H1 (cell line): ENCODE results near the gene MEIS2. TPM values are rescaled to one million over a fixed set of nuclear protein-coding genes. Genes with fewer than 3 reads are reported as not detected.

Source experiments
- CTCF ChIA-PET: fragments of 300-600 bp; sonication (Branson Sonifier 250); formaldehyde crosslinking; loops from one replicate; lab custom pipeline; 2021; ENCODE audit not compliant: partially characterized antibody; lab: Charles Lee
- POLR2A ChIA-PET: fragments of 300-600 bp; sonication (Branson Sonifier 250); formaldehyde crosslinking; loops from one replicate; lab custom pipeline; 2021; ENCODE audit warnings: inconsistent platforms; ENCODE audit not compliant: partially characterized antibody; lab: Charles Lee
- DNase-seq, 2 experiments: peaks; one replicate each; pipeline versions ENCODE4 v3.0.0 to v3.0.0-alpha.2; 2010 to 2022; ENCODE audit warnings: low spot score in 2 of 2, low read depth in 1 of 2, mixed read lengths in 1 of 2
- FAIRE-seq: peaks from 2 replicates; lab custom pipeline; 2011; peaks lifted over from hg19 to GRCh38; lab: Jason Lieb, UNC
- H2AFZ ChIP-seq: 2 replicates; pipeline ENCODE4 v1.8.1; 2012; ENCODE audit warnings: low read length, inconsistent platforms
- H2AK5ac ChIP-seq: 2 replicates; pipeline ENCODE4 v1.6.1; 2013; ENCODE audit warnings: low read depth, low read length
- H2BK120ac ChIP-seq: replicated peaks from 2 replicates; pipeline ENCODE3; 2013; ENCODE audit warnings: low read depth, low read length, inconsistent platforms
- H2BK12ac ChIP-seq: 2 replicates; pipeline ENCODE4 v1.6.1; 2013; ENCODE audit warnings: low read depth, low read length
- H2BK15ac ChIP-seq: 2 replicates; pipeline ENCODE4 v1.6.1; 2013; ENCODE audit warnings: low read length
- H2BK20ac ChIP-seq: 2 replicates; pipeline ENCODE4 v1.6.1; 2013; ENCODE audit warnings: low read length
- H2BK5ac ChIP-seq: 2 replicates; pipeline ENCODE4 v1.6.1; 2013; ENCODE audit warnings: low read depth, low read length
- H3K14ac ChIP-seq: 2 replicates; pipeline ENCODE4 v1.6.1; 2013; ENCODE audit warnings: inconsistent platforms; ENCODE audit not compliant: insufficient read length
- H3K18ac ChIP-seq: 2 replicates; pipeline ENCODE4 v1.6.1; 2013; ENCODE audit warnings: low read length; ENCODE audit errors: extremely low read depth
- H3K23ac ChIP-seq: 2 replicates; pipeline ENCODE4 v1.6.1; 2013; ENCODE audit warnings: inconsistent platforms; ENCODE audit not compliant: insufficient read length
- H3K23me2 ChIP-seq: 2 replicates; pipeline ENCODE4 v1.6.1; 2013; ENCODE audit warnings: low read depth, low read length
- H3K27ac ChIP-seq: 2 replicates; pipeline ENCODE4 v1.6.1; 2011; ENCODE audit warnings: low read depth, low read length, inconsistent platforms
- H3K27me3 ChIP-seq, 4 experiments: replicated peaks in 1 of 4; 1 replicate in 1 of 4; 2 replicates in 3 of 4; pipeline versions ENCODE4 v1.6.1 to v1.8.1; 2011 to 2013; ENCODE audit warnings: low read length in 3 of 4, mild to moderate bottlenecking in 3 of 4, inconsistent platforms in 2 of 4, mixed read lengths in 2 of 4, moderate library complexity in 1 of 4; ENCODE audit not compliant: control insufficient read depth in 3 of 4, insufficient read depth in 3 of 4; ENCODE audit errors: extremely low read depth in 1 of 4
- H3K36me3 ChIP-seq, 4 experiments: 2 replicates each; pipeline versions ENCODE4 v1.6.1 to v1.8.1; 2011 to 2013; ENCODE audit warnings: mild to moderate bottlenecking in 4 of 4, low read length in 3 of 4, moderate library complexity in 2 of 4, control low read depth in 1 of 4, inconsistent platforms in 1 of 4; ENCODE audit not compliant: insufficient read depth in 4 of 4, control insufficient read depth in 2 of 4
- H3K4ac ChIP-seq: replicated peaks from 2 replicates; pipeline ENCODE3; 2013; ENCODE audit warnings: low read length, low read depth, mixed read lengths, inconsistent platforms; ENCODE audit not compliant: insufficient read length
- H3K4me1 ChIP-seq, 4 experiments: replicated peaks in 1 of 4; 1 replicate in 1 of 4; 2 replicates in 3 of 4; pipeline versions ENCODE4 v1.6.1 to v1.8.1; 2011 to 2013; ENCODE audit warnings: low read length in 3 of 4, inconsistent platforms in 2 of 4, mixed read lengths in 1 of 4; ENCODE audit not compliant: insufficient read depth in 4 of 4, control insufficient read depth in 3 of 4
- H3K4me2 ChIP-seq, 2 experiments: 2 replicates each; pipeline versions ENCODE4 v1.6.1 to v1.8.1; 2011 to 2013; ENCODE audit warnings: low read depth in 2 of 2, low read length in 2 of 2, control low read depth in 1 of 2, inconsistent platforms in 1 of 2, mild to moderate bottlenecking in 1 of 2; ENCODE audit not compliant: insufficient read depth in 1 of 2
- H3K4me3 ChIP-seq, 4 experiments: fragments of 200-600, 300-600 bp in 1 of 4; sonication (generic), shearing (Covaris generic), sonication (Bioruptor Twin) in 1 of 4; 2 replicates each; pipeline versions ENCODE4 v1.5.1 to v1.8.1; 2011 to 2016; ENCODE audit warnings: low read length in 4 of 4, low read depth in 3 of 4, control low read depth in 2 of 4, inconsistent platforms in 2 of 4, mild to moderate bottlenecking in 2 of 4, mixed read lengths in 1 of 4, moderate library complexity in 1 of 4; ENCODE audit not compliant: insufficient read depth in 2 of 4; ENCODE audit errors: extremely low read depth in 1 of 4
- H3K56ac ChIP-seq: replicated peaks from 2 replicates; pipeline ENCODE3; 2013; ENCODE audit warnings: low read depth, mild to moderate bottlenecking, mixed read lengths, low read length, inconsistent platforms; ENCODE audit not compliant: insufficient read length
- H3K79me1 ChIP-seq: 2 replicates; pipeline ENCODE4 v1.6.1; 2013; ENCODE audit warnings: low read depth, low read length, control low read depth
- H3K79me2 ChIP-seq, 2 experiments: 2 replicates each; pipeline versions ENCODE4 v1.6.1 to v1.8.1; 2012 to 2013; ENCODE audit warnings: low read length in 2 of 2, mild to moderate bottlenecking in 2 of 2, inconsistent platforms in 1 of 2; ENCODE audit not compliant: insufficient read depth in 2 of 2, control insufficient read depth in 1 of 2
- H3K9ac ChIP-seq, 4 experiments: replicated peaks in 1 of 4; 1 replicate in 1 of 4; 2 replicates in 3 of 4; pipeline versions ENCODE4 v1.6.1 to v1.8.1; 2011 to 2013; ENCODE audit warnings: low read depth in 3 of 4, low read length in 3 of 4, control low read depth in 2 of 4, mild to moderate bottlenecking in 2 of 4, moderate library complexity in 2 of 4, inconsistent platforms in 1 of 4; ENCODE audit errors: extremely low read depth in 1 of 4
- H3K9me3 ChIP-seq, 2 experiments: 2 replicates each; pipeline versions ENCODE4 v1.6.1 to v1.8.1; 2012 to 2013; ENCODE audit warnings: mild to moderate bottlenecking in 2 of 2, moderate library complexity in 2 of 2, control low read depth in 1 of 2, inconsistent platforms in 1 of 2, low read depth in 1 of 2, low read length in 1 of 2, mixed read lengths in 1 of 2; ENCODE audit not compliant: insufficient read depth in 2 of 2
- H4K20me1 ChIP-seq, 2 experiments: replicated peaks in 1 of 2; 2 replicates each; pipeline versions ENCODE3 to v1.8.1; 2011 to 2013; ENCODE audit warnings: inconsistent platforms in 2 of 2, low read length in 2 of 2, mild to moderate bottlenecking in 1 of 2; ENCODE audit not compliant: insufficient read depth in 2 of 2, control insufficient read depth in 1 of 2
- H4K5ac ChIP-seq: 2 replicates; pipeline ENCODE4 v1.6.1; 2013; ENCODE audit warnings: low read length, low read depth, mixed read lengths, inconsistent platforms; ENCODE audit not compliant: insufficient read length
- H4K8ac ChIP-seq: 2 replicates; pipeline ENCODE4 v1.8.0; 2013; ENCODE audit warnings: mild to moderate bottlenecking, moderate library complexity, low read length, inconsistent platforms; ENCODE audit not compliant: insufficient read depth; ENCODE audit errors: extremely low read depth
- H4K91ac ChIP-seq: replicated peaks from 2 replicates; pipeline ENCODE3; 2013; ENCODE audit warnings: low read length, mixed read lengths, inconsistent platforms; ENCODE audit not compliant: insufficient read length
- ASH2L ChIP-seq: fragments of 200-600, 300-600 bp; sonication (generic); IDR thresholded peaks from one replicate; pipeline ENCODE4 v1.7.1; 2017; ENCODE audit warnings: low read length
- JUND ChIP-seq: IDR thresholded peaks from 2 replicates; pipeline ENCODE4 v1.6.1; 2011; ENCODE audit warnings: mild to moderate bottlenecking, improper control_type of control experiment, low read length
- POLR2A ChIP-seq, 2 experiments: IDR thresholded peaks; 1 replicate in 1 of 2; 2 replicates in 1 of 2; pipeline ENCODE4 v1.6.1; 2011; ENCODE audit warnings: low read depth in 2 of 2, low read length in 2 of 2, mild to moderate bottlenecking in 2 of 2; ENCODE audit errors: control extremely low read depth in 1 of 2
- SP1 ChIP-seq: IDR thresholded peaks from 2 replicates; pipeline ENCODE4 v1.6.1; 2011; ENCODE audit warnings: low read depth, low read length
- polyA plus RNA-seq, 7 experiments: library from polyadenylated mRNA; depleted of rRNA in 3 of 7; stranded (reverse) in 5 of 7; unstranded in 2 of 7; fragments of >200 nt in 5 of 7; fragments of 200-250 nt in 2 of 7; gene quantifications; 1 replicate in 5 of 7; 2 replicates in 1 of 7; 4 replicates in 1 of 7; pipeline versions ENCODE4 v1.2.1 to v1.2.3, GENCODE V29; 2011 to 2013; ENCODE audit warnings: missing spikeins in 2 of 7, mixed read lengths in 2 of 7
- total RNA-seq: library from RNA; stranded (reverse); fragmentation: NEBNext Ultra II Directional; extraction: Animal tissue kit (Norgen Biotek cat#: 25700); gene quantifications from 2 replicates; pipeline ENCODE4 v1.2.1, GENCODE V29; 2021

MEIS2 gene
- total and polyA plus RNA-seq, 2 of the 8 experiments (the other 6 are each of a cell fraction or from before 2014, with no cell fraction given), result 0.22 to 1.2 TPM

DNA sequence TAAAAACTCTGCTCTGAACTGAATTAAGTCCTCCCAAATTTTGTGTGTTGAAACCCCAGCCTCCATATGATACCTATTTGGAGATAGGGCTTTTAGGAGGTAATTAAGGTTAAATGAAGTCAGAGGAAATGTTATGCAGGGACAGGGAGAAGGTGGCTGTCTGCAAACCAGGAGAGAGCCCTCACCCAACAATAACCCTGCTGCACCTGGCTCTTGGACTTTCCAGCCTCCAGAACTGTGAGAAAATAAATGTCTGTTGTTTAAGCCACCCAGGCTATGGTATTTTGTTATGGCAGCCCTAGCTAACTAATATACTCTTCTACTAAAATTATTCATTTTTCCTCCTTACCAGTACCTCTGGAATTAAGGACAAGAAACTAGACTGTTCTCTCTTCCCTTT is 79.5 kb downstream of the MEIS2 start:
- Histone ChIP-seq H4K8ac (no peak overlapping the region), H2BK120ac (no peak overlapping the region), H2AK5ac (no peak overlapping the region), H3K79me1 (no peaks in the 10 kb centered on the region), H3K27me3 (no peaks in the 10 kb centered on the region), H3K56ac (no peak overlapping the region), H3K23ac (no peak overlapping the region), H3K18ac (no peak overlapping the region), H3K14ac (no peak overlapping the region), H3K4me1 (no peaks in the 10 kb centered on the region), H2BK20ac (no peak overlapping the region), H3K9ac (no peak overlapping the region), H2BK5ac (no peak overlapping the region), H3K36me3 (no peaks in the 10 kb centered on the region), H3K4ac (no peak overlapping the region), H3K4me2 (no peak overlapping the region), H3K9me3 (no peaks in the 10 kb centered on the region), H3K4me3 (no peak overlapping the region), H4K20me1 (no peaks in the 10 kb centered on the region), H4K91ac (no peak overlapping the region), H3K23me2 (no peaks in the 10 kb centered on the region), H2BK15ac (no peak overlapping the region), H4K5ac (no peak overlapping the region), H3K79me2 (no peaks in the 10 kb centered on the region), H2BK12ac (no peak overlapping the region), H2AFZ (no peak overlapping the region), H3K27ac (no peak overlapping the region)
- no peak for TF ChIP-seq POLR2A (IDR thresholded peaks at IDR 0.05; ENCODE audit: control extremely low read depth in 1 of 2, low read depth in 2 of 2, low read length in 2 of 2)
- TF ChIP-seq ASH2L, result no peak
- TF ChIP-seq SP1, result no peak
- no peak for TF ChIP-seq JUND
- POLR2A ChIA-PET, result interaction anchor here (0.6 kb wide), 1 partner anchor 33 kb away, joined by 3 read pairs; no protein-coding TSS in a partner anchor
- CTCF ChIA-PET, result interaction anchor here (1.6 kb wide), 1 partner anchor 15 kb away, joined by 4 read pairs; no protein-coding TSS in a partner anchor
- DNase-seq, result no peak
- no peak for FAIRE-seq
